WTC11 (cell line): ENCODE measurements around the gene PLEKHF1. TPM values are rescaled to one million over a fixed set of nuclear protein-coding genes. Genes with fewer than 3 reads are reported as not detected.

ENCODE experiments used
- ATAC-seq: fragments of 200-7000 bp; cut with Tn5 transposase; 2 replicates; pipeline ENCODE4 v1.10.0; 2021; ENCODE audit warnings: mild to moderate bottlenecking, moderate library complexity
- Bru-seq: library from RNA; stranded (reverse); fragments of 400-500 nt; gene quantifications from one replicate; lab custom pipeline; 2021; lab: Mats Ljungman, UMichigan
- CTCF ChIA-PET: fragments of 300-600 bp; sonication (Branson Sonifier 250); formaldehyde crosslinking; loops from one replicate; lab custom pipeline; 2021; ENCODE audit warnings: antibody characterized with exemption; lab: Charles Lee
- POLR2A ChIA-PET: fragments of 350-600 bp; sonication (Branson Sonifier 250); formaldehyde crosslinking; loops from one replicate; lab custom pipeline; 2021; ENCODE audit warnings: antibody characterized with exemption; lab: Charles Lee
- DNase-seq: peaks from one replicate; pipeline ENCODE4 v3.0.0; 2021; ENCODE audit warnings: low spot score
- H3K27ac Mint-ChIP-seq: 2 replicates; pipeline ENCODE4 v1.8.0; 2021; ENCODE audit warnings: mixed read lengths
- H3K27me3 Mint-ChIP-seq: 2 replicates; pipeline ENCODE4 v1.8.0; 2021; ENCODE audit warnings: low read depth, mild to moderate bottlenecking, moderate library complexity, mixed read lengths
- H3K36me3 Mint-ChIP-seq: 2 replicates; pipeline ENCODE4 v1.8.0; 2021; ENCODE audit warnings: mixed read lengths
- H3K4me1 Mint-ChIP-seq: 2 replicates; pipeline ENCODE4 v1.8.0; 2022; ENCODE audit warnings: mixed read lengths
- H3K4me3 Mint-ChIP-seq: 2 replicates; pipeline ENCODE4 v1.8.0; 2021; ENCODE audit warnings: mild to moderate bottlenecking, moderate library complexity, mixed read lengths
- H3K9me3 Mint-ChIP-seq: 2 replicates; pipeline ENCODE4 v1.8.0; 2021; ENCODE audit warnings: mixed read lengths
- IRF2 ChIP-seq: sonication (generic); formaldehyde crosslinking; IDR thresholded peaks from 2 replicates; pipeline ENCODE4 v1.8.0; 2022; ENCODE audit warnings: low read depth, missing genetic modification reagents, borderline replicate concordance
- JUN ChIP-seq: sonication (generic); formaldehyde crosslinking; IDR thresholded peaks from 2 replicates; pipeline ENCODE4 v1.8.0; 2023; ENCODE audit warnings: mild to moderate bottlenecking, missing genetic modification reagents
- MYBL2 ChIP-seq: sonication (generic); formaldehyde crosslinking; IDR thresholded peaks from 2 replicates; pipeline ENCODE4 v1.8.1; 2023; ENCODE audit warnings: mild to moderate bottlenecking, moderate library complexity, missing genetic modification reagents
- NFE2L1 ChIP-seq: sonication (generic); formaldehyde crosslinking; IDR thresholded peaks from 2 replicates; pipeline ENCODE4 v1.8.1; 2023; ENCODE audit warnings: missing genetic modification reagents
- NFYB ChIP-seq: sonication (generic); formaldehyde crosslinking; conservative IDR thresholded peaks from 2 replicates; pipeline ENCODE4 v1.8.0; 2022; ENCODE audit warnings: low read depth, missing genetic modification reagents
- RORB ChIP-seq: fragments of 250-450 bp; sonication (Bioruptor Pico); IDR thresholded peaks from 2 replicates; pipeline ENCODE4 v1.9.0; 2021; ENCODE audit warnings: mild to moderate bottlenecking
- SP1 ChIP-seq: sonication (generic); formaldehyde crosslinking; conservative IDR thresholded peaks from 2 replicates; pipeline ENCODE4 v1.8.1; 2022; ENCODE audit warnings: missing genetic modification reagents
- TEAD1 ChIP-seq: sonication (generic); formaldehyde crosslinking; IDR thresholded peaks from 2 replicates; pipeline ENCODE4 v1.8.0; 2022; ENCODE audit warnings: mild to moderate bottlenecking, missing genetic modification reagents
- TEAD4 ChIP-seq: sonication (generic); formaldehyde crosslinking; IDR thresholded peaks from 2 replicates; pipeline ENCODE4 v1.8.0; 2022; ENCODE audit warnings: mild to moderate bottlenecking, missing genetic modification reagents
- TP53 ChIP-seq: sonication (generic); formaldehyde crosslinking; IDR thresholded peaks from 2 replicates; pipeline ENCODE4 v1.8.1; 2023; ENCODE audit warnings: mild to moderate bottlenecking, missing genetic modification reagents
- ZNF232 ChIP-seq: sonication (generic); formaldehyde crosslinking; IDR thresholded peaks from 2 replicates; pipeline ENCODE4 v1.8.0; 2022; ENCODE audit warnings: mild to moderate bottlenecking, missing genetic modification reagents
- ZNF263 ChIP-seq: sonication (generic); formaldehyde crosslinking; IDR thresholded peaks from 2 replicates; pipeline ENCODE4 v1.8.1; 2022; ENCODE audit warnings: low read depth, mild to moderate bottlenecking, moderate library complexity, missing genetic modification reagents
- ZNF671 ChIP-seq: fragments of 250-450 bp; sonication (Bioruptor Pico); IDR thresholded peaks from 2 replicates; pipeline ENCODE4 v1.8.0; 2021; ENCODE audit warnings: mild to moderate bottlenecking
- long read RNA-seq, 3 experiments: library from RNA in 1 of 3; library from capped mRNA in 1 of 3; library from polyadenylated mRNA in 1 of 3; unstranded in 2 of 3; stranded (forward) in 1 of 3; transcript quantifications; one replicate each; pipeline ENCODE4 v2.0.0, GENCODE V29; 2021
- total RNA-seq: library from RNA; stranded (reverse); gene quantifications from 3 replicates; pipeline ENCODE4 v1.2.3, GENCODE V29; 2021
- TF ChIP-seq, protein P1 (sequence below): sonication (generic); formaldehyde crosslinking; IDR thresholded peaks from 2 replicates; pipeline ENCODE4 v1.8.0; 2022; ENCODE audit warnings: mild to moderate bottlenecking, missing genetic modification reagents
- TF ChIP-seq, protein P2 (sequence below): sonication (generic); formaldehyde crosslinking; IDR thresholded peaks from 2 replicates; pipeline ENCODE4 v1.8.0; 2022; ENCODE audit warnings: mild to moderate bottlenecking, missing genetic modification reagents
- TF ChIP-seq, protein P3 (sequence below): sonication (generic); formaldehyde crosslinking; IDR thresholded peaks from 2 replicates; pipeline ENCODE4 v1.8.1; 2022; ENCODE audit warnings: low read depth, missing genetic modification reagents, borderline replicate concordance
- TF ChIP-seq, protein P4 (sequence below): fragments of 250-450 bp; sonication (Bioruptor Pico); conservative IDR thresholded peaks from 2 replicates; pipeline ENCODE4 v1.9.0; 2021; ENCODE audit warnings: mild to moderate bottlenecking

PLEKHF1 gene, protein sequence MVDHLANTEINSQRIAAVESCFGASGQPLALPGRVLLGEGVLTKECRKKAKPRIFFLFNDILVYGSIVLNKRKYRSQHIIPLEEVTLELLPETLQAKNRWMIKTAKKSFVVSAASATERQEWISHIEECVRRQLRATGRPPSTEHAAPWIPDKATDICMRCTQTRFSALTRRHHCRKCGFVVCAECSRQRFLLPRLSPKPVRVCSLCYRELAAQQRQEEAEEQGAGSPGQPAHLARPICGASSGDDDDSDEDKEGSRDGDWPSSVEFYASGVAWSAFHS
- total RNA-seq = 10.8 to 17.9 TPM (median 14.0 TPM) in 3 replicates
- Bru-seq, nascent RNA = percentile 68 among the genes with signal in this experiment
- long read RNA-seq, experiment 1, transcript PLEKHF1-201 (2 exons, 2,084 nt) = major isoform, 65 of 89 reads
- long read RNA-seq, experiment 1, transcript PLEKHF1-204 (2 exons, 1,357 nt) = minor isoform, 7 of 89 reads
- long read RNA-seq, experiment 1, partial matches to known transcripts = 0 of 89 reads
- long read RNA-seq, experiment 1, other reads (novel, unspliced or antisense) = 12 of 89 reads
- long read RNA-seq, experiment 2, transcript PLEKHF1-201 (2 exons, 2,084 nt) = major isoform, 11 of 17 reads
- long read RNA-seq, experiment 2, partial matches to known transcripts = 6 of 17 reads
- long read RNA-seq, experiment 2, other reads (novel, unspliced or antisense) = 0 of 17 reads
- long read RNA-seq, experiment 3, partial matches to known transcripts = 0 of 1 reads
- long read RNA-seq, experiment 3, other reads (novel, unspliced or antisense) = 1 of 1 reads

DNA sequence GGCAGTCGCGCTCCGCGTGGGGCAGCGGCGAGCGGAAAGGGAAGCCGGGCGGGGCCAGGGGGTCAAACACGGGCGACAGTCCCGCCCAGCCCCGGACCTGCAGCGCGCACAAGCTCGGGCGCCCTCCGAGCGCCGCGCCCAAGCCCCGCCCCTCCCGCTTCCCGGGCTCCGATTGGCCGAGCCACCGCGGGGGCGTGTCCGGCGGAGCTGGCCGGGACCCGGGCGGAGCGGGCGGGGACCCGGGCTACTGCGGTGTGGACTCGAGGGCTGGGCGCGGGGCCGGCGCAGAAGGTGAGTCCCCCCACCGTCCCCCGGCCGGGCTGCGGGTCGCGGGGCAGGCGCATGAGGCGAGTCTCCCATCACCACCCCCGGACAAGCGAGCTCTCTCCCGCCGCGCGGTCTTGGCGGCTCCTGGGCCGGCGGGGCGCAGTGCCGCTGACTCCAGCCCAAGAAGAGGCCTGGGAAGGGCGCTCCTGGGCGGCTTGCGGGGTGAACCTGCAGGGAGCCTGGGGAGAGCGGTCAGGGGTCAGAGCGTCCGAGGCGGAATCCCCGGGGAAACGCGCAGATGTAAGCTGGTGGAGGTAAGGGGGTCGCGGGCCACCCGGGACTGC lies at the start of gene PLEKHF1:
TSS of gene PLEKHF1 (plus strand) at position 247 of the 611 bp plus-strand sequence. CDS start 8,379 bp downstream, outside the sequence.
- POLR2A ChIA-PET = interaction anchor here (0.6 to 3.6 kb wide), 3 partner anchors 42 to 59 kb away, joined by 3 to 11 read pairs (median 4); partner anchors contain the start of gene POP4
- Mint-ChIP-seq H3K27me3 (no peaks in the 10 kb centered on the region), H3K36me3 (peaks cover 3% of the 10 kb centered on the region), H3K27ac (peak within 1 kb of the TSS; percentile 98), H3K4me1 (peaks cover 37% of the 10 kb centered on the region), H3K4me3 (peak within 1 kb of the TSS; percentile 77), H3K9me3 (no peaks in the 10 kb centered on the region)
- CTCF ChIA-PET = interaction anchor here (0.6 to 2.8 kb wide), 11 partner anchors 12 to 1292 kb away, joined by 3 to 34 read pairs (median 4); partner anchors contain the start of gene POP4
- TF ChIP-seq IRF2 (CRISPR knock-in tag) (no peak), TP53 (CRISPR knock-in tag) (no peak), MYBL2 (no peak), SP1 (CRISPR knock-in tag) (peak; percentile 80; the same call in 1 of the 2 replicates), NFYB (CRISPR knock-in tag) (0 out of 2 replicates have a peak, but pooled peaks have one; percentile 7)
- TF ChIP-seq, protein P1, sequence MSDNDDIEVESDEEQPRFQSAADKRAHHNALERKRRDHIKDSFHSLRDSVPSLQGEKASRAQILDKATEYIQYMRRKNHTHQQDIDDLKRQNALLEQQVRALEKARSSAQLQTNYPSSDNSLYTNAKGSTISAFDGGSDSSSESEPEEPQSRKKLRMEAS (CRISPR knock-in tag) = 0 out of 2 replicates have a peak, but pooled peaks have one; percentile 37
- TF ChIP-seq, protein P2, sequence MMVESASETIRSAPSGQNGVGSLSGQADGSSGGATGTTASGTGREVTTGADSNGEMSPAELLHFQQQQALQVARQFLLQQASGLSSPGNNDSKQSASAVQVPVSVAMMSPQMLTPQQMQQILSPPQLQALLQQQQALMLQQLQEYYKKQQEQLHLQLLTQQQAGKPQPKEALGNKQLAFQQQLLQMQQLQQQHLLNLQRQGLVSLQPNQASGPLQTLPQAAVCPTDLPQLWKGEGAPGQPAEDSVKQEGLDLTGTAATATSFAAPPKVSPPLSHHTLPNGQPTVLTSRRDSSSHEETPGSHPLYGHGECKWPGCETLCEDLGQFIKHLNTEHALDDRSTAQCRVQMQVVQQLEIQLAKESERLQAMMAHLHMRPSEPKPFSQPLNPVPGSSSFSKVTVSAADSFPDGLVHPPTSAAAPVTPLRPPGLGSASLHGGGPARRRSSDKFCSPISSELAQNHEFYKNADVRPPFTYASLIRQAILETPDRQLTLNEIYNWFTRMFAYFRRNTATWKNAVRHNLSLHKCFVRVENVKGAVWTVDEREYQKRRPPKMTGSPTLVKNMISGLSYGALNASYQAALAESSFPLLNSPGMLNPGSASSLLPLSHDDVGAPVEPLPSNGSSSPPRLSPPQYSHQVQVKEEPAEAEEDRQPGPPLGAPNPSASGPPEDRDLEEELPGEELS (CRISPR knock-in tag) = peak; percentile 19; the same call in 1 of the 2 replicates
- peak; percentile 77 for ATAC-seq
- peak; percentile 90 for DNase-seq

DNA sequence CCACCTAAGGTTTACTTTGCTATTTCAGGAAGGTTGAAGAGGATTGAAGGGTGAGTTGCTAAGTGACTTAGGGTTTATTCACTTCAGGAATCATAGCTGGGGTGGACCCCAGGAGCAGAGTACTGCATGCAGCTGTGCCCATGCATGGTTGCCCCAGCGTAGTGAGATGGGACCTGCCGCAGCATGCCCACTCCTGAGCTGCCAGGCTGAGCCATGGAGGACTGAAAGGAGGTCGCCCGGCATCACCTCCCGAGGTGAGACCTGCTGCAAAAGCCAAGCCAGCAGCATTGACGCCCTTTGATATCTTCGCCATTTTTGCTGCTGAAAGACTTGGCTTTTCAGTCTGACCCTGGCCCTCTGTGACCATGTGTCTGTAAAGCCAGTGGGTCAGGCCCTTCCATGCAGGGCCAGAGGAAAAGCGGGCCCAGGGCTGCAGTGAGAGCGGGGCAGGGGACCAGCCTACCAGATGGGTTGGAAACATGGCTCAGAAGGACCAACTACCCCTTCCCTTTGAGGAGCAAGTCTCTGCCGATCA lies 49.3 kb upstream of the PLEKHF1 start:
- no peak overlapping the region for H3K27ac Mint-ChIP-seq
- POLR2A ChIA-PET = no interaction called here

More for the DNA sequence above, 49.3 kb upstream of the PLEKHF1 start:
- ATAC-seq = no peak
- Mint-ChIP-seq H3K9me3 (no peaks in the 10 kb centered on the region), H3K27me3 (no peaks in the 10 kb centered on the region), H3K36me3 (peaks cover 37% of the 10 kb centered on the region), H3K4me1 (no peaks in the 10 kb centered on the region), H3K4me3 (no peak overlapping the region)
- DNase-seq = no peak
- CTCF ChIA-PET = interaction anchor here (1.7 kb wide), 1 partner anchor 144 kb away, joined by 4 read pairs; no protein-coding TSS in a partner anchor
- TF ChIP-seq ZNF263 (CRISPR knock-in tag) (no peak), ZNF671 (no peak), TEAD4 (CRISPR knock-in tag) (no peak), NFE2L1 (CRISPR knock-in tag) (no peak), JUN (no peak), ZNF232 (CRISPR knock-in tag) (no peak), RORB (CRISPR knock-in tag) (no peak), TEAD1 (CRISPR knock-in tag) (no peak)
- TF ChIP-seq, protein P2 (CRISPR knock-in tag) = no peak
- TF ChIP-seq, protein P3, sequence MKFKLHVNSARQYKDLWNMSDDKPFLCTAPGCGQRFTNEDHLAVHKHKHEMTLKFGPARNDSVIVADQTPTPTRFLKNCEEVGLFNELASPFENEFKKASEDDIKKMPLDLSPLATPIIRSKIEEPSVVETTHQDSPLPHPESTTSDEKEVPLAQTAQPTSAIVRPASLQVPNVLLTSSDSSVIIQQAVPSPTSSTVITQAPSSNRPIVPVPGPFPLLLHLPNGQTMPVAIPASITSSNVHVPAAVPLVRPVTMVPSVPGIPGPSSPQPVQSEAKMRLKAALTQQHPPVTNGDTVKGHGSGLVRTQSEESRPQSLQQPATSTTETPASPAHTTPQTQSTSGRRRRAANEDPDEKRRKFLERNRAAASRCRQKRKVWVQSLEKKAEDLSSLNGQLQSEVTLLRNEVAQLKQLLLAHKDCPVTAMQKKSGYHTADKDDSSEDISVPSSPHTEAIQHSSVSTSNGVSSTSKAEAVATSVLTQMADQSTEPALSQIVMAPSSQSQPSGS (CRISPR knock-in tag) = no peak
- TF ChIP-seq, protein P4, sequence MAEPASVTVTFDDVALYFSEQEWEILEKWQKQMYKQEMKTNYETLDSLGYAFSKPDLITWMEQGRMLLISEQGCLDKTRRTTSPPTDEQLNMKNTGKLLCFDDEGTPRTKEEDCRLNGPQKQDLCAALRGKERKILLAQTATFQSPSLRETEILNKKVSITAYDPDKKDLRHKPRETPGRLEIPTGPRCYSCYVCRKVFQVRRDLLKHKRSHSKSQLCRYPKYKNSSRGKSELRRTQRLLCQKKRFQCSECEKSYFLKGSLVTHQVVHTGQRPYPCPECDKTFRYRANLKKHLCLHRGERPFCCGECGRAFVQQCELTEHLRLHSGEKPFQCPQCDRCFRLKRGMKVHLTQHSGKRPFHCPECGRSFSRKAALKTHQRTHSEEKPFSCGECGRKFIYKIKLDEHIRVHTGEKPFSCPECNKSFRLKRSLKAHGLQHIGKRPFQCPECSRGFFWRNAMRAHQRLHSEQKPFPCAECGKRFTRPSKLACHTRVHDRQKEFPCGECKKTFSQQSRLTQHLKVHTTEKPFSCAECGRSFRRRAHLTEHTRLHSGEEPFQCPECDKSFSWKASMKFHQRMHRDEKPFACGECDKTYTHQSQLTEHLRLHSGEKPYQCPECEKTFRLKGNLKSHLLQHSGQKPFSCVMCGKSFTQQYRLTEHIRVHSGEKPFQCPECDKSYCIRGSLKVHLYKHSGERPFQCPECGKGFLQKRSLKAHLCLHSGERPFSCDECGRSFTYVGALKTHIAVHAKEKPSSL (CRISPR knock-in tag) = no peak
